Transverse colon (tissue), 4 donors: ENCODE data around the gene SLC25A47.

Source experiments
- POLR2A ChIP-seq: fragments of 450-650 bp; IDR thresholded peaks from one replicate; pipeline ENCODE4 v1.6.1; 2016; ENCODE audit warnings: antibody characterized with exemption, mild to moderate bottlenecking, moderate library complexity
- POLR2AphosphoS5 ChIP-seq, 3 donors: sonication (generic); formaldehyde crosslinking; IDR thresholded peaks; one replicate each; pipeline ENCODE4 v1.6.1; 2016; ENCODE audit warnings: antibody characterized with exemption in 3 of 3
- TF ChIP-seq, protein P1 (sequence below), 5 experiments: fragments of 200-600 bp in 3 of 5; fragments of 450-650 bp in 2 of 5; sonication (generic) in 3 of 5; IDR thresholded peaks; 1 replicate in 2 of 5; 2 replicates in 3 of 5; pipeline ENCODE4 v1.5.1; 2016 to 2017; ENCODE audit warnings: antibody characterized with exemption in 5 of 5, inconsistent platforms in 3 of 5, mild to moderate bottlenecking in 2 of 5, moderate library complexity in 1 of 5

DNA sequence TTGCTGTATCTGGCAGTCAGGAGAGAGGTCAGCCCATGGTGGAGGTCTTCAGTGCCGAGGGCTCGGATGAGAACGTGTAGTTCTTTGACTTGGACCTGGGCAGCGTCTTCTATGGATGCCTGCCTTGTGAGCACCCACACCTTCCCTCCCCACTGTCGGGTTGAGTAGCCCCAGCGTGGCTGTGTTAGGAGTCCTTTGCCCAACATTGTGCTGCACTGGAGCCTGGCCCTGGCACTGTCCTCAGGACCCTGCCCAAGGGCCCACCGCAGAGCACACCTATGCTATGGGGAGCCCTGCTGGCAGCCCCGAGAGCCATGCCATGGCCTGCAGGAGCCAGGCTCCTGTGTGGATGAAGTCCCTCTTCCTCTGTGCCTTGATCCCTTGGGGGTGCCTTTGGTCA, 43.6 kb upstream of the SLC25A47 start:
- TF ChIP-seq, protein P1, sequence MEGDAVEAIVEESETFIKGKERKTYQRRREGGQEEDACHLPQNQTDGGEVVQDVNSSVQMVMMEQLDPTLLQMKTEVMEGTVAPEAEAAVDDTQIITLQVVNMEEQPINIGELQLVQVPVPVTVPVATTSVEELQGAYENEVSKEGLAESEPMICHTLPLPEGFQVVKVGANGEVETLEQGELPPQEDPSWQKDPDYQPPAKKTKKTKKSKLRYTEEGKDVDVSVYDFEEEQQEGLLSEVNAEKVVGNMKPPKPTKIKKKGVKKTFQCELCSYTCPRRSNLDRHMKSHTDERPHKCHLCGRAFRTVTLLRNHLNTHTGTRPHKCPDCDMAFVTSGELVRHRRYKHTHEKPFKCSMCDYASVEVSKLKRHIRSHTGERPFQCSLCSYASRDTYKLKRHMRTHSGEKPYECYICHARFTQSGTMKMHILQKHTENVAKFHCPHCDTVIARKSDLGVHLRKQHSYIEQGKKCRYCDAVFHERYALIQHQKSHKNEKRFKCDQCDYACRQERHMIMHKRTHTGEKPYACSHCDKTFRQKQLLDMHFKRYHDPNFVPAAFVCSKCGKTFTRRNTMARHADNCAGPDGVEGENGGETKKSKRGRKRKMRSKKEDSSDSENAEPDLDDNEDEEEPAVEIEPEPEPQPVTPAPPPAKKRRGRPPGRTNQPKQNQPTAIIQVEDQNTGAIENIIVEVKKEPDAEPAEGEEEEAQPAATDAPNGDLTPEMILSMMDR (IDR thresholded peaks at IDR 0.05) = no peak
- TF ChIP-seq POLR2A = no peak
- no peak for TF ChIP-seq POLR2AphosphoS5 (IDR thresholded peaks at IDR 0.05)
